ENCODE results near the gene OR51B4.

The OR51B4 gene

DNA sequence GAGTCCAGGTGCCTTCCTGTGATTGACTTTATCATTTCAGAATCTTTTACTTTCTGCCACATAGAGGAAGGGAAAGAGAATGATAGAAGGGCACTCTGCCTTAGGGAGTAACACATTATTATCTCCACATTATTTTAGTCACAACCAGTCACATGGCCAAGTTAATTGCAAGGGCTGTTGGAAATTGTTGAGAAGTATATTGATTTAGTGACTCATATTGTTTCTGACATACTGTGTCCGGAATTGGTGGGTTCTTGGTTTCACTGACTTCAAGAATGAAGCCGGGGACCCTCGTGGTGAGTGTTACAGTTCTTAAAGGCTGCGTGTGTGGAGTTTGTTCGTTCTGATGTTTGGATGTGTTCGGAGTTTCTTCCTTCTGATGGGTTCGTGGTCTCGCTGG, 8.7 kb downstream of the OR51B4 start:
- DNase-seq = no peak

GRCh38 chr11:5291207-5291838, 10.4 kb downstream of the OR51B4 start:
- DNase-seq = no peak

DNA sequence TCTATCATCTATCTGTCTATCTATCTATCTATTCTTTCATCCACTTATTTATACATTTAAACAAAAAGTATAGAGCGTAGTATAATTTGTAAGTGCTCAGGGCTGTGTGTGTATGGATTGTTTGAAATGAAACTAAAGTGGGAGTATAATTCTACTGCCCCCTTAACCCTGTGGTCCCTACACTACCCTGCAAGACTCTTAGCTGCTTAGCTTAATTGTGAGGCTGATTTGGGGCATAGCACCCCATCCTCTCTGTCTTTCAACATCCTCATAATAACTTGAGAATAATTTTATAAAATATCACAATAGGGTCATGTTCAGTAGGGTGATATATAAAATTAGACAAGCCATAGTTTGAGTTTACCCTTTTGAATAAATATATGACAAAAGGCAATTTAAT, 11.6 kb downstream of the OR51B4 start:
- DNase-seq = no peak

DNA sequence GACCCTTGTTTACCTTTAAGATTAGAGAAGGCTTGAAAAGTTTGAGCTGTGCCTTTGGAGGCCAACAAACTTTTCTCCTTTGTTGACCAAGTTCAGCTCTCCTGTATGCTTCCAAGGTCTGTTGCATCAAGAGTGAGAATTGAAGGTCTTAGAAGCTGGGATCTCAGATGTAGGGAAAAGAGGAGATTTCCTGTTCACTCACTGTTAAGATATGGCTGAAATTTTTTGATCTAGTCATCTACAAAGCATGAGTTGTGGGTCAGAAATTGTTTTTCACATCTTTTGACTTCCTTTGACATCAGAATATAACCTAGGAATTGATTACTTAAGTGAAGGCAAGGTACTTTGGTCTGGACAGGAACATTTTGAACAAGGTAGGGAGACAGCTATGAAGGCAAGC, 12.1 kb downstream of the OR51B4 start:
- no peak for DNase-seq

DNA sequence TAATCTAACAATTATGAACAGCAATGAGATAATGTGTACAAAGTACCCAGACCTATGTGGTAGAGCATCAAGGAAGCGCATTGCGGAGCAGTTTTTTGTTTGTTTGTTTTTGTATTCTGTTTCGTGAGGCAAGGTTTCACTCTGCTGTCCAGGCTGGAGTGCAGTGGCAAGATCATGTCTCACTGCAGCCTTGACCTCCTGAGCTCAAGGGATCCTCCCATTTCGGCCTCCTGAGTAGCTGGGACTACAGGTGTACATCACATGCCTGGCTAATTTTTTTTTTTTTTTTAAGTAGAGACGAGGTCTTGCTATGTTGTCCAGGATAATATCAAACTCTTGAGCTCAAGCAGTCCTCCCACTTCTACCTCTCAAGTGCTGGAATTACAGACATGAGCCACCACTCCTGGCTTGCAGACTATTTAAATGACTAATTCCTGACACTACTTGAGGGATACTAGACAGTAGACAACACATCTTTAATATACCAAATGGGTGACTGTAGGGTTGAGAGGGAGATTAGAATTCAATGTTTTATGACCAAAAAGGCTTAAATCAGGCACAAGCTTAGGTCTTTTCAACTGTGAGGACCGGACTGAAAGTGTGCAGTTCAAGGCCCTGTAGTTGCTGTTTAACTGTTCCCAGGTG, 12.7 kb downstream of the OR51B4 start:
- DNase-seq = no peak

DNA sequence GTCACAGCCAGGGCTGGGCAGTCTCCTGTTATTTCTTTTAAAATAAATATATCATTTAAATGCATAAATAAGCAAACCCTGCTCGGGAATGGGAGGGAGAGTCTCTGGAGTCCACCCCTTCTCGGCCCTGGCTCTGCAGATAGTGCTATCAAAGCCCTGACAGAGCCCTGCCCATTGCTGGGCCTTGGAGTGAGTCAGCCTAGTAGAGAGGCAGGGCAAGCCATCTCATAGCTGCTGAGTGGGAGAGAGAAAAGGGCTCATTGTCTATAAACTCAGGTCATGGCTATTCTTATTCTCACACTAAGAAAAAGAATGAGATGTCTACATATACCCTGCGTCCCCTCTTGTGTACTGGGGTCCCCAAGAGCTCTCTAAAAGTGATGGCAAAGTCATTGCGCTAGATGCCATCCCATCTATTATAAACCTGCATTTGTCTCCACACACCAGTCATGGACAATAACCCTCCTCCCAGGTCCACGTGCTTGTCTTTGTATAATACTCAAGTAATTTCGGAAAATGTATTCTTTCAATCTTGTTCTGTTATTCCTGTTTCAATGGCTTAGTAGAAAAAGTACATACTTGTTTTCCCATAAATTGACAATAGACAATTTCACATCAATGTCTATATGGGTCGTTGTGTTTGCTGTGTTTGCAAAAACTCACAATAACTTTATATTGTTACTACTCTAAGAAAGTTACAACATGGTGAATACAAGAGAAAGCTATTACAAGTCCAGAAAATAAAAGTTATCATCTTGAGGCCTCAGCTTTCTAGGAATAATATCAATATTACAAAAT, 13.4 kb downstream of the OR51B4 start:
- no peak for DNase-seq

- no peak for DNase-seq
Measured at GRCh38 chr11:5286901-5287300, 14.8 kb downstream of the OR51B4 start.

DNA sequence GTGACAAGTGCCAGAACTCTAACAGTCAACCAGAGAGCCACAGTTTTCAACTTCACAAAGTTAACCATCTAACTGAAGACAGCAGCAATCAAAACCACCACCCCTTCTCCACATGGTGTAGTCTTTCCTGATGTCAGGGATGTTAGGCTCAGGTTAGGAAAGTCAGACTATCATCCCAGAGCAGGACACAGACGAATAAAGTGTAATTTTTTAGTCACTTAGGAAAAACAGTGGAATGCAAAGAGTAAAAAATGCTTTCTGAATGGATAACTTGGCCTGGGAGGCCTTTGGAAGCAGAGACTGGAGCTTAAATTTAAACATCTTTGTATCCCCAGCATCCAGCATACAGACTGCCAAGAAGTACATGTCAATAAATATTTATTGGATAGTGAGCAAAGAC, 15.4 kb downstream of the OR51B4 start:
- DNase-seq = no peak

DNA sequence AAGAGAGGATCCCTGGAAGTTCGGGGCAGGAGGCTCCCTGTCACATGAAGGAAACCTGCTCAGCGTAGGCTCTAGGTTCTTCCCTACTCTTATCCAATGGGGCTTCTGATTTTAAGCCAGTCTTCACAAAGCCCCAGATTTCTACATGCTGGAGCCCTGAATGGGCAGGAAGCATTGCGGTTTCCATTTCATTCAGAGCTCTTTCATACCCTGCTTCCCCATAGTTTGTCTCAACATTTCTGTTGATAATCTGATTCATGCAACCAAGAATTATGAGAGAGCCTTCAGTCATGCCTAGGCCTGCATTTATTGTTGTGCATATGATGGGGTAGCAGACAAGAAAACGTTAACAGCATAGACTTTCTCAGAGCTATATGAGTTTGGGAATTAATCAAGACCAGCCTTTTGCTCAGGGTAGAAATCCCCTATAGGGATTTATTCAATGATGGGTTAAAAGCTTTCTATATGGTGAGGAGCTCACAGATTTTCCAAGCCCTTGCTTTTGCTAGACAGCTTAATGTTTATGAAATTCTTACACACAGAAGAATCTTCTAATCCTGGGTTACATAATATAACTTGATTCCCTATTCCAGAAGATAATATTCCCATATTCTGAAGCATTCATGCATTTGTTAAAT, 15.9 kb downstream of the OR51B4 start:
- no peak for DNase-seq

- no peak for DNase-seq
Measured at GRCh38 chr11:5284637-5285036, 17.1 kb downstream of the OR51B4 start.

GRCh38 chr11:5283882-5284281, 17.9 kb downstream of the OR51B4 start:
- no peak for DNase-seq

- DNase-seq = no peak
Measured at GRCh38 chr11:5283086-5283485, 18.7 kb downstream of the OR51B4 start.

GRCh38 chr11:5282628-5283027, 19.1 kb downstream of the OR51B4 start:
- DNase-seq = no peak

DNA sequence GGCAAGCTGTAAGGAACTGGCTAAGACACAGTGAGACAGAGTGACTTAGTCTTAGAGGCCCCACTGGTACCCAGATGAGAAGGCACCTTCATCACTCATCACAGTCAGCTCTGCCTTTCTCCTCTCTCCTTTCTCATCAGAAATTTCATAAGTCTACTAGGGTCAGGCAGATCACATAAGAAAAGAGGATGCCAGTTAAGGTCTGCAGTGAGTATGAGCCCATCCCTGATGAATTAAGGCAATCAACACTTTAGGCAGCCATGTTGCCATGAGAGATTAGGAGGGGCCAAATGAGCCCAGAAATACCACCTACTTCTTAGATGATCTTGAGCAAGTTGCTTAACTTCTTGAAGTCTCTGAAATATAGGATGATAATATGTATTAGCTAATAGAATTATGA, 20.1 kb downstream of the OR51B4 start:
- no peak for DNase-seq

DNA sequence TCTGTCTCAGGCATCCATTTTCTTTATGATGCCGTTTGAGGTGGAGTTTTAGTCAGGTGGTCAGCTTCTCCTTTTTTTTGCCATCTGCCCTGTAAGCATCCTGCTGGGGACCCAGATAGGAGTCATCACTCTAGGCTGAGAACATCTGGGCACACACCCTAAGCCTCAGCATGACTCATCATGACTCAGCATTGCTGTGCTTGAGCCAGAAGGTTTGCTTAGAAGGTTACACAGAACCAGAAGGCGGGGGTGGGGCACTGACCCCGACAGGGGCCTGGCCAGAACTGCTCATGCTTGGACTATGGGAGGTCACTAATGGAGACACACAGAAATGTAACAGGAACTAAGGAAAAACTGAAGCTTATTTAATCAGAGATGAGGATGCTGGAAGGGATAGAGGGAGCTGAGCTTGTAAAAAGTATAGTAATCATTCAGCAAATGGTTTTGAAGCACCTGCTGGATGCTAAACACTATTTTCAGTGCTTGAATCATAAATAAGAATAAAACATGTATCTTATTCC, 21.1 kb downstream of the OR51B4 start:
- no peak for DNase-seq

DNA sequence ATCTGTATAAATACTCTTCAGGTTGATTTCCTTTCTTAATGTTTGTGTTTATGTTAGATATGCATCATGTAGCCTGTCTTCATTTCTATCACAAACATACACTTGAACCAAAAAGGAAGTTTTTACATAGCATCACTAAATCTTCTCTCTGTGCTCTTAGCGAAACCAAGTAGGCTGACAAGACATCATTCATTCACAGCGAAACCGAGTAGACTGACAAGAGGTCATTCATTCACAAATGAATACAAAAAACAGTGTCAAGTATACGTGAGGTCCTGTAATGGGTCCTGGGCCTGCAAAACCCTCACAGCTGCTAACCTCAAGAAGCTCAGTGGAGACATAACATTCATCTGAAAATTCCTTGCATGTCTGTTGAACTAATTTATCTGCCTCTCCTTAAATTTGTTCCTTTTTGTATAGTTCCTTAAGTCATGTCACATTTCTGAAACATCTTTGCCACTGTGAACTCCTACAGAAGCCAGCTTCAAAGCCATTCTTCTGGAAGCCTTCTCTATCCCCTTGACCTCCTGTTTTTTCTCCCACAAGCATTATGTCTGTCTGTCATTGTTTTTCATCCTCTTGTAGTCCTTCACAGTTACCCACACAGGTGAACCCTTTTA, 22.2 kb downstream of the OR51B4 start:
- DNase-seq = no peak

- no peak for DNase-seq
Measured at GRCh38 chr11:5277807-5278382, 23.9 kb downstream of the OR51B4 start.

GRCh38 chr11:5276697-5277096, 25.0 kb downstream of the OR51B4 start:
- no peak for DNase-seq

- no peak for DNase-seq
Measured at GRCh38 chr11:5275369-5276110, 26.2 kb downstream of the OR51B4 start.

GRCh38 chr11:5274395-5274794, 27.4 kb downstream of the OR51B4 start:
- no peak for DNase-seq

DNA sequence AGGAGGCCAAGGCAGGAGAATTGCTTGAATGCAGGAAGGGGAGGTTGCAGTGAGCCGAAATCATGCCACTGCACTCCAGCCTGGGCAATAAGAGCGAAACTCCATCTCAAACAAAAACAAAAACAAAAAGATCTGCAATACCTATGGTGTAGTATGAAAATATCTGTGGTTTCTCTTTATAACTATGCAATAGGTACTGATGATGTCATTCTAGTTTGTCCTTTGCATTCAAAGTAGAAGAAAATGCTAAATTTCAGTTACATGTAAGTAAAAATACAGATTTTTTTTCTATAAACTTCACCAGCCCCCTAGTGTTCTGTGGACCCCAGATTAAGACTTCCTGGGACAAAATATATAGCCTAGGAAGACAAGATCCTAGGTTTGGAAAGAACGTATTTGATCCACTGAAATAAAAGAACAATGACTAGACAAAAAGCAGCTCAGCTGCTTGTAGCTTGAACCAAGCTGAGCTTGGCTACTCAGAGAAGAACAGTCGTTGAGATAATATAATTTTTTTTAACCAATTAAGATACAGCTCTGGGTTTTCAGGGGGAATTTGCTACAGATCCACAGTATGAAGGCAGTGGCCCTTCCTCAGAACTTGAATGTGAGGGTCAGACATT, 29.2 kb downstream of the OR51B4 start:
- no peak for DNase-seq
